Endodermal cell (in vitro differentiated cells): Measurements from ENCODE around the gene SPACA4. TPM values are rescaled to one million over a fixed set of nuclear protein-coding genes. Genes with fewer than 3 reads are reported as not detected.
"Not testable (repeated sequence)": the region's sequence is repeated elsewhere in the genome, so short reads cannot be mapped to it uniquely, and the experiment has no call there.

ENCODE experiments used
- DNase-seq: peaks from one replicate; pipeline ENCODE4 v3.0.0-alpha.2; 2017
- H3K27ac ChIP-seq: 2 replicates; pipeline ENCODE4 v1.5.1; 2013; ENCODE audit warnings: mild to moderate bottlenecking, low read depth, low read length, moderate library complexity
- H3K27me3 ChIP-seq: 2 replicates; pipeline ENCODE4 v1.6.1; 2013; ENCODE audit warnings: mild to moderate bottlenecking, low read length, moderate library complexity; ENCODE audit not compliant: insufficient read depth, control insufficient read depth, poor library complexity, severe bottlenecking
- H3K36me3 ChIP-seq: 2 replicates; pipeline ENCODE4 v1.7.0; 2013; ENCODE audit warnings: mild to moderate bottlenecking, low read length, moderate library complexity; ENCODE audit not compliant: control insufficient read depth, insufficient read depth
- H3K4me1 ChIP-seq: one replicate; pipeline ENCODE4 v1.7.0; 2013; ENCODE audit warnings: low read length; ENCODE audit not compliant: control insufficient read depth, insufficient read depth
- H3K4me3 ChIP-seq: 2 replicates; pipeline ENCODE4 v1.5.1; 2013; ENCODE audit warnings: mild to moderate bottlenecking, low read length, moderate library complexity
- H3K9ac ChIP-seq: 2 replicates; pipeline ENCODE4 v1.6.1; 2013; ENCODE audit warnings: mild to moderate bottlenecking, low read length, moderate library complexity; ENCODE audit not compliant: poor library complexity, severe bottlenecking; ENCODE audit errors: extremely low read depth
- H3K9me3 ChIP-seq: 2 replicates; pipeline ENCODE4 v1.6.1; 2013; ENCODE audit warnings: mild to moderate bottlenecking, low read length, moderate library complexity; ENCODE audit not compliant: control insufficient read depth
- H3K27ac Mint-ChIP-seq: 2 replicates; pipeline ENCODE4 v1.8.0; 2020; ENCODE audit warnings: mixed read lengths
- H3K27me3 Mint-ChIP-seq: 2 replicates; pipeline ENCODE4 v1.8.0; 2021; ENCODE audit warnings: mild to moderate bottlenecking, mixed read lengths; ENCODE audit not compliant: insufficient read depth
- H3K36me3 Mint-ChIP-seq: 2 replicates; pipeline ENCODE4 v1.8.0; 2020; ENCODE audit warnings: low read depth, mixed read lengths
- H3K4me1 Mint-ChIP-seq: 2 replicates; pipeline ENCODE4 v1.8.0; 2020; ENCODE audit warnings: mixed read lengths
- H3K4me3 Mint-ChIP-seq: 2 replicates; pipeline ENCODE4 v1.8.0; 2020; ENCODE audit warnings: mild to moderate bottlenecking, moderate library complexity, mixed read lengths
- H3K9me3 Mint-ChIP-seq: 2 replicates; pipeline ENCODE4 v1.8.0; 2020; ENCODE audit warnings: mild to moderate bottlenecking, mixed read lengths
- WGBS, 2 experiments: methylation state at CpG; one replicate each; pipeline versions ENCODE4 v1.1.5 to v1.1.7; 2013; ENCODE audit warnings: missing lambda C conversion rate in 2 of 2, mixed read lengths in 1 of 2; ENCODE audit not compliant: insufficient coverage in 1 of 2, insufficient read length in 1 of 2; 5-methylcytosine and 5-hydroxymethylcytosine counted together
- total RNA-seq, 2 donors: library from RNA; stranded (reverse); fragmentation: NEBNext Ultra II Directional in 1 of 2; extraction: Animal tissue kit (Norgen Biotek cat#: 25700) in 1 of 2; gene quantifications; 2 replicates in 1 of 2; 3 replicates in 1 of 2; pipeline ENCODE4 v1.2.1, GENCODE V29; 2021
- TF ChIP-seq, protein P1 (sequence below): fragments of 200-600 bp; sonication (generic); conservative IDR thresholded peaks from 2 replicates; pipeline ENCODE4 v1.5.0; 2021; ENCODE audit warnings: antibody characterized with exemption, mild to moderate bottlenecking

Gene SPACA4
- total RNA-seq, 2 donors from 2014 or later: not detected

- peaks cover 24% of the 10 kb centered on the region for H3K4me1 Mint-ChIP-seq
- Histone ChIP-seq H3K27ac (no peak overlapping the region), H3K36me3 (no peaks in the 10 kb centered on the region), H3K4me3 (no peak overlapping the region), H3K9me3 (no peaks in the 10 kb centered on the region), H3K27me3 (no peaks in the 10 kb centered on the region), H3K9ac (no peak overlapping the region), H3K4me1 (no peaks in the 10 kb centered on the region)
- H3K27me3 Mint-ChIP-seq: peaks cover 8% of the 10 kb centered on the region
- TF ChIP-seq, protein P1, sequence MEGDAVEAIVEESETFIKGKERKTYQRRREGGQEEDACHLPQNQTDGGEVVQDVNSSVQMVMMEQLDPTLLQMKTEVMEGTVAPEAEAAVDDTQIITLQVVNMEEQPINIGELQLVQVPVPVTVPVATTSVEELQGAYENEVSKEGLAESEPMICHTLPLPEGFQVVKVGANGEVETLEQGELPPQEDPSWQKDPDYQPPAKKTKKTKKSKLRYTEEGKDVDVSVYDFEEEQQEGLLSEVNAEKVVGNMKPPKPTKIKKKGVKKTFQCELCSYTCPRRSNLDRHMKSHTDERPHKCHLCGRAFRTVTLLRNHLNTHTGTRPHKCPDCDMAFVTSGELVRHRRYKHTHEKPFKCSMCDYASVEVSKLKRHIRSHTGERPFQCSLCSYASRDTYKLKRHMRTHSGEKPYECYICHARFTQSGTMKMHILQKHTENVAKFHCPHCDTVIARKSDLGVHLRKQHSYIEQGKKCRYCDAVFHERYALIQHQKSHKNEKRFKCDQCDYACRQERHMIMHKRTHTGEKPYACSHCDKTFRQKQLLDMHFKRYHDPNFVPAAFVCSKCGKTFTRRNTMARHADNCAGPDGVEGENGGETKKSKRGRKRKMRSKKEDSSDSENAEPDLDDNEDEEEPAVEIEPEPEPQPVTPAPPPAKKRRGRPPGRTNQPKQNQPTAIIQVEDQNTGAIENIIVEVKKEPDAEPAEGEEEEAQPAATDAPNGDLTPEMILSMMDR: no peak
- H3K4me3 Mint-ChIP-seq: no peak overlapping the region
- no peaks in the 10 kb centered on the region for H3K36me3 Mint-ChIP-seq
- H3K27ac Mint-ChIP-seq: peak overlapping the region; percentile 88
- WGBS, 2 experiments: 66 to 78% methylated on average over 11 to 12 of the region's 12 CpGs
- DNase-seq: no peak
- no peaks in the 10 kb centered on the region for H3K9me3 Mint-ChIP-seq
Measured at GRCh38 chr19:48573163-48573505, 33.4 kb upstream of the SPACA4 start.

DNA sequence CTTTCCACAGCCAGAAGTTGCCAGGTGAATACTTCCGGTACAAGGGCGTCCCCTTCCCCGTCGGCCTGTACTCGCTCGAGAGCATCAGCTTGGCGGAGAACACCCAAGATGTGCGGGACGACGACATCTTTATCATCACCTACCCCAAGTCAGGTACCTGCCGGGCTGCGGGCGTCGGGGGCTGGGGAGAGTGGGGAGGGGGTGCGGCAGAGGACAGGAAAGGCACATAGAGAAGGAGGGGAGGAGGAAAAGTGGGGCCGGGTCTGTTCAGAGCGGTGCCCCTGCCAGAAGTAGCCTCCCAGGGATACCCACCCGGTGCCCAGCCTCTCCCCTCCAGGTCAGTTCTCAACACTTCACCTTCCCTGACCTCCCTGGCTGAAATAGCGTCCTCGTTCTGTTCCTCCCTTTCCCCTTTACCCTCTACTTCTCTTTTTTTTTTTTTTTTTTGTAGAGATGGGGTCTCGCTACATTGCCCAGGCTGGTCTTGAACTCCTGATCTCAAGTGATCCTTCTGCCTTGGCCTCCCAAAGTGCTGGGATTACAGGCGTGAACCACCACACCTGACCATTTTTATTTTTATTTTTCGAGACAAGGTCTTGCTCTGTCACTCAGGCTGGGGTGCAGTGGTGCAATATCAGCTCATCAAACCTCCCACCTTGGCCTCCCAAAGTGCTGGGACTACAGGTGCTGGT is 30.5 kb upstream of the SPACA4 start:
- no peak overlapping the region for H3K9ac ChIP-seq
- no peaks in the 10 kb centered on the region for H3K9me3 ChIP-seq
- no peak overlapping the region for H3K27ac Mint-ChIP-seq
- H3K36me3 Mint-ChIP-seq: no peaks in the 10 kb centered on the region
- no peaks in the 10 kb centered on the region for H3K9me3 Mint-ChIP-seq
- H3K27ac ChIP-seq: no peak overlapping the region
- TF ChIP-seq, protein P1: no peak
- no peaks in the 10 kb centered on the region for H3K4me1 ChIP-seq
- H3K4me3 Mint-ChIP-seq: no peak overlapping the region
- peaks cover 3% of the 10 kb centered on the region for H3K27me3 Mint-ChIP-seq
- no peak overlapping the region for H3K4me3 ChIP-seq
- 83 to 92% methylated on average over 3 to 15 of the region's 23 CpGs for WGBS, 2 experiments
- no peaks in the 10 kb centered on the region for H3K36me3 ChIP-seq
- no peak for DNase-seq
- H3K4me1 Mint-ChIP-seq: peaks cover 17% of the 10 kb centered on the region
- no peaks in the 10 kb centered on the region for H3K27me3 ChIP-seq

DNA sequence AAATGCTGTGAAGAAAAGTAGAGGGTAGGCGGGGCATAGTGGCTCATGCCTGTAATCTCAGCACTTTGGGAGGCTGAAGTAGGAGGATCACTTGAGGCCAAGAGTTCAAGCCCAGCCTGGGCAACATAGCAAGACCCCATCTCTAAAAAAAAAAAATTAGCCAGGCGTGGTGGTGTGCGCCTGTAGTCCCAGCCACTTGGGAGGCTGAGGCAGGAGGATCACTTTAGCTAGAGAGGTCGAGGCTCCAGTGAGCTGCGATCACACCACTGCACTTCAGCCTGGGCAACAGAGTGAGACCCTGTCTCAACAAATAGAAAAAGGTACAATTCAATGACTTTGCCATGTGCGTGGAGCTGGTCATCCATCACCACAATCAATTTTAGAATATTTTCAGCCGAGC is 28.6 kb upstream of the SPACA4 start:
- H3K36me3 Mint-ChIP-seq, H3K9ac ChIP-seq, H3K27me3 Mint-ChIP-seq, H3K27ac ChIP-seq, H3K36me3 ChIP-seq, H3K9me3 ChIP-seq, H3K4me1 ChIP-seq, H3K9me3 Mint-ChIP-seq, H3K4me3 ChIP-seq, H3K4me3 Mint-ChIP-seq, DNase-seq, H3K27me3 ChIP-seq, H3K27ac Mint-ChIP-seq: not testable (repeated sequence)
- peaks cover 11% of the 10 kb centered on the region for H3K4me1 Mint-ChIP-seq
- WGBS, 2 experiments: 91 to 92% methylated on average over 7 of the region's 7 CpGs

DNA sequence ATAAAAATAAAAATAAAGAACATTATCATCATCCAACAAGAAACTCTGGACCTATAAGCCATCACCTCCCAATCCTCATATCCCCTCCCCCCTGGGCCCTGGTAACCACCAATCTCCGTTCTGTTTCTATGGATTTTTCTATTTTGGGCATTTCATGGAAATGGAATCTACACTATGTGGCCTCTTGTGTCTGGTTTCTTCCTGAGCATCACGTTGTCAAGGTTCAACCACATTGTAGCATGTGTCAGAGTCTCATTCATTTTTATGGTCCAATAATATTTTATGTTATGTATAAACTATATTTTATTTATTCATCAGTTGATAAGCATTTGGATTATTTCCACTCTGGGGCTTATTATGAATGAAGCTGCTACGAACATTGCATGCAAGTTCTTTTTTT is 27.7 kb upstream of the SPACA4 start:
- peaks cover 4% of the 10 kb centered on the region for H3K4me1 Mint-ChIP-seq
- no peaks in the 10 kb centered on the region for H3K4me1 ChIP-seq
- WGBS, 2 experiments: 80 to 96% methylated on average over 1 to 3 of the region's 3 CpGs
- TF ChIP-seq, protein P1: no peak
- no peaks in the 10 kb centered on the region for H3K9me3 ChIP-seq
- no peaks in the 10 kb centered on the region for H3K9me3 Mint-ChIP-seq
- no peaks in the 10 kb centered on the region for H3K36me3 Mint-ChIP-seq
- H3K9ac ChIP-seq: no peak overlapping the region
- no peak for DNase-seq
- no peak overlapping the region for H3K4me3 Mint-ChIP-seq
- H3K4me3 ChIP-seq: no peak overlapping the region
- H3K27ac ChIP-seq: no peak overlapping the region
- H3K27me3 Mint-ChIP-seq: peaks cover 3% of the 10 kb centered on the region
- no peak overlapping the region for H3K27ac Mint-ChIP-seq
- H3K27me3 ChIP-seq: no peaks in the 10 kb centered on the region
- H3K36me3 ChIP-seq: no peaks in the 10 kb centered on the region
